Urinary bladder (tissue), 4 donors: ENCODE results near the gene MAG. TPM values are rescaled to one million over a fixed set of nuclear protein-coding genes. Genes with fewer than 3 reads are reported as not detected.

Experiments used
- DNase-seq: peaks from one replicate; pipeline ENCODE4 v3.0.0-alpha.2; 2015; ENCODE audit errors: extremely low spot score
- H3K27ac ChIP-seq: one replicate; pipeline ENCODE4 v1.5.1; 2013; ENCODE audit warnings: low read depth, mild to moderate bottlenecking, moderate library complexity
- H3K36me3 ChIP-seq: one replicate; pipeline ENCODE4 v1.6.1; 2013; ENCODE audit warnings: mild to moderate bottlenecking, moderate library complexity; ENCODE audit not compliant: insufficient read depth
- H3K4me1 ChIP-seq: one replicate; pipeline ENCODE4 v1.6.1; 2013; ENCODE audit warnings: mild to moderate bottlenecking, moderate library complexity; ENCODE audit not compliant: insufficient read depth
- H3K4me3 ChIP-seq: one replicate; pipeline ENCODE4 v1.5.1; 2013; ENCODE audit warnings: low read depth, low read length
- WGBS: extraction: QIAGEN DNeasy Blood & Tissue Kit; methylation state at CpG from one replicate; pipeline ENCODE4 v1.1.7; 2013; 5-methylcytosine and 5-hydroxymethylcytosine counted together
- polyA plus RNA-seq: library from polyadenylated mRNA; stranded (reverse); fragments of 200-250 nt; gene quantifications from one replicate; pipeline ENCODE4 v1.2.3, GENCODE V29; 2013
- total RNA-seq: library from RNA; depleted of rRNA; stranded (reverse); fragments of >200 nt; gene quantifications from one replicate; pipeline ENCODE4 v1.2.3, GENCODE V29; 2014
- donor health status: healthy with polysubstance abuse.
- donor health status: healthy.

Gene MAG
- total and polyA plus RNA-seq, 2 donors = 0.20 to 6.1 TPM

GRCh38 chr19:35269438-35270117 is 22.4 kb upstream of the MAG start:
- H3K4me1 ChIP-seq = no peaks in the 10 kb centered on the region
- no peak for DNase-seq
- 3% methylated on average over 61 of the region's 66 CpGs for WGBS
- H3K4me3 ChIP-seq = peak overlapping the region; percentile 88
- peak overlapping the region; percentile 92 for H3K27ac ChIP-seq
- H3K36me3 ChIP-seq = peaks cover 7% of the 10 kb centered on the region

- Histone ChIP-seq H3K36me3 (peaks cover 7% of the 10 kb centered on the region), H3K27ac (no peak overlapping the region), H3K4me1 (no peaks in the 10 kb centered on the region), H3K4me3 (no peak overlapping the region)
- no peak for DNase-seq
- WGBS = 88% methylated on average over 16 of the region's 16 CpGs
Observed at GRCh38 chr19:35270381-35270811, 21.6 kb upstream of the MAG start.

GRCh38 chr19:35271546-35271945 is 20.4 kb upstream of the MAG start:
- WGBS = 84% methylated on average over 7 of the region's 7 CpGs
- Histone ChIP-seq H3K27ac (no peak overlapping the region), H3K36me3 (peaks cover 7% of the 10 kb centered on the region), H3K4me1 (no peaks in the 10 kb centered on the region), H3K4me3 (no peak overlapping the region)
- no peak for DNase-seq

GRCh38 chr19:35272122-35272719 is 19.7 kb upstream of the MAG start:
- WGBS = 87% methylated on average over 16 of the region's 16 CpGs
- peaks cover 7% of the 10 kb centered on the region for H3K36me3 ChIP-seq

GRCh38 chr19:35272954-35273649 is 18.9 kb upstream of the MAG start:
- 89% methylated on average over 10 of the region's 10 CpGs for WGBS
- Histone ChIP-seq H3K27ac (no peak overlapping the region), H3K4me3 (no peak overlapping the region), H3K4me1 (no peaks in the 10 kb centered on the region), H3K36me3 (peaks cover 7% of the 10 kb centered on the region)
- DNase-seq = no peak

More at GRCh38 chr19:35272122-35272719, 19.7 kb upstream of the MAG start:
- Histone ChIP-seq H3K4me3 (no peak overlapping the region), H3K4me1 (no peaks in the 10 kb centered on the region), H3K27ac (no peak overlapping the region)
- DNase-seq = no peak

- WGBS = 85% methylated on average over 14 of the region's 14 CpGs
- Histone ChIP-seq H3K36me3 (peaks cover 7% of the 10 kb centered on the region), H3K4me1 (no peaks in the 10 kb centered on the region), H3K4me3 (no peak overlapping the region), H3K27ac (no peak overlapping the region)
- no peak for DNase-seq
Observed at GRCh38 chr19:35273686-35274259, 18.2 kb upstream of the MAG start.

GRCh38 chr19:35274323-35274722 is 17.6 kb upstream of the MAG start:
- Histone ChIP-seq H3K4me3 (no peak overlapping the region), H3K27ac (no peak overlapping the region), H3K36me3 (peaks cover 7% of the 10 kb centered on the region), H3K4me1 (no peaks in the 10 kb centered on the region)
- WGBS = 74% methylated on average over 5 of the region's 5 CpGs
- no peak for DNase-seq

GRCh38 chr19:35276706-35277281 is 15.2 kb upstream of the MAG start:
- WGBS = 95% methylated on average over 28 of the region's 28 CpGs
- Histone ChIP-seq H3K36me3 (peaks cover 4% of the 10 kb centered on the region), H3K4me3 (no peak overlapping the region), H3K27ac (no peak overlapping the region), H3K4me1 (no peaks in the 10 kb centered on the region)
- no peak for DNase-seq

GRCh38 chr19:35278578-35279284 is 13.2 kb upstream of the MAG start:
- Histone ChIP-seq H3K36me3 (peaks cover 3% of the 10 kb centered on the region), H3K4me1 (no peaks in the 10 kb centered on the region), H3K4me3 (no peak overlapping the region), H3K27ac (no peak overlapping the region)
- 87% methylated on average over 45 of the region's 45 CpGs for WGBS
- DNase-seq = no peak

GRCh38 chr19:35279374-35279773 is 12.6 kb upstream of the MAG start:
- H3K27ac ChIP-seq = no peak overlapping the region
- no peak overlapping the region for H3K4me3 ChIP-seq
- H3K36me3 ChIP-seq = no peaks in the 10 kb centered on the region

GRCh38 chr19:35279985-35280821 is 11.8 kb upstream of the MAG start:
- Histone ChIP-seq H3K4me3 (no peak overlapping the region), H3K36me3 (no peaks in the 10 kb centered on the region), H3K27ac (no peak overlapping the region), H3K4me1 (no peaks in the 10 kb centered on the region)
- 59% methylated on average over 12 of the region's 12 CpGs for WGBS
- no peak for DNase-seq

More at GRCh38 chr19:35279374-35279773, 12.6 kb upstream of the MAG start:
- H3K4me1 ChIP-seq = no peaks in the 10 kb centered on the region
- DNase-seq = no peak
- 87% methylated on average over 11 of the region's 11 CpGs for WGBS

- H3K4me1 ChIP-seq = no peaks in the 10 kb centered on the region
- no peaks in the 10 kb centered on the region for H3K36me3 ChIP-seq
- no peak overlapping the region for H3K27ac ChIP-seq
- DNase-seq = no peak
- WGBS = 55% methylated on average over 4 of the region's 4 CpGs
- no peak overlapping the region for H3K4me3 ChIP-seq
Observed at GRCh38 chr19:35281303-35281702, 10.7 kb upstream of the MAG start.
